Measurements from ENCODE around the gene MIP.
"Not testable (repeated sequence)": the region's sequence is repeated elsewhere in the genome, so short reads cannot be mapped to it uniquely, and the experiment has no call there.

Gene MIP

DNA sequence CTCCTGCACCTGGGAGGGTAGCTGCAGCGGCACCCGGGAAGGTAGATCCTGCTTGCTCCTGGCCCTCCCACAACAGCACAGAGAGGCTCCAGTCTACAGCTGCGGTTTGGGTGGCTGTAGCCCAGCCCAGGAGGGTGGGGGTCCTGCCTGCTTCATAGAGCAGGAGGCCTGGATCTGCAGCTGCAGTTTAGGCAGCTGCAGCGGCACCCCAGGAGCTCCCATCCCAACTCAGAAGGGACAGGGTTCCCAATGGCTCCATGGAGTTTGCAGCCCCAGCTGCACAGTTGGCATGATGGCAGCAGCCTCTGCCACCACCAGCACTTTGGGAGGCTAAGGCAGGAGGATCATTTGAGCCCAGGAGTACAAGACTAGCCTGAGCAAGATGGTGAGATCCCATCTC lies 43.7 kb downstream of the MIP start:
- no peak for DNase-seq (ENCODE audit: low spot score)

DNA sequence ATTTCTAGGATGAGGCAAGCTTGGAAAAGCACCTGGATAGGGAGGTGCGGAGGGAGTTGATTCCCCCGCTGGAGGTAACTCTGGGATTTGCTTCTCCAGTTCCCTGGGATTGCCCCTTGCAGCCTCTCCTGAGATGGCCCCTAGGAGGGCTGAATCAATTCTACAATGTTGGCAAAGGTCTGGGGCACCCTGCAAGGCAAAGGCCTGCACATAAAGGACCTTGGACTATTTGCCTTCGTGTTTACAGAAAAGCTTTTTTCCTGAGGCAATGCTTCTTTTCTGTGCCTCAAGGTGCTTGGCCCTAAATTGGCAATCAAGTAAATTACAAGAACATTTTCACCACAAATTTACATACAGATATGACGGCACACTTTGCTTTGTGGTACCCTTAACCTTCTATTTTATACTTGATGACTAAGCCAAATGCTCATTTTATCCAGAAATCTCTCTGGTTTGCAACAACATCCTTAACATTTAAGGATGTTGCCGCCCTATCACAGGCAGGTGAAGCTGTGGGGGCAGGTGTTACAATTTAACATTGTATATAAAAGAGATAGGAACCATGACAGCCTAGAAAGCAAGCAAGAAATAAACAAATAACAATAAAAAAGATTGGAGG lies 45.5 kb downstream of the MIP start:
- no peak for DNase-seq (ENCODE audit: low spot score)

- DNase-seq (ENCODE audit: low spot score): not testable (repeated sequence)
These were observed 50.2 kb downstream of the MIP start for GRCh38 chr12:56404227-56404626.

DNA sequence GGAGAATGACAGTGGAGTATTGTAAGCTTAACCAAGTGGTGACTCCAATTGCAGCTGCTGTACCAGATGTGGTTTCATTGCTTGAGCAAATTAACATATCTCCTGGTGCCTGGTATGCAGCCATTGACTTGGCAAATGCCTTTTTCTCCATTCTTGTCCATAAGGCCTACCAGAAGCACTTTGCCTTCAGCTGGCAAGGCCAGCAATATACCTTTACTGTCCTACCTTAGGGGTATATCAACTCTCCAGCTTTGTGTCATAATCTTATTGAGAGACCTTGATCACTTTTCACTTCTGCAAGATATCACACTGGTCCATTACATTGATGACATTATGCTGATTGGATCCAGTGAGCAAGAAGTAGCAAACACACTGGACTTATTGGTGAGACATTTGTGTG lies 52.8 kb downstream of the MIP start:
- DNase-seq (ENCODE audit: low spot score): not testable (repeated sequence)

DNA sequence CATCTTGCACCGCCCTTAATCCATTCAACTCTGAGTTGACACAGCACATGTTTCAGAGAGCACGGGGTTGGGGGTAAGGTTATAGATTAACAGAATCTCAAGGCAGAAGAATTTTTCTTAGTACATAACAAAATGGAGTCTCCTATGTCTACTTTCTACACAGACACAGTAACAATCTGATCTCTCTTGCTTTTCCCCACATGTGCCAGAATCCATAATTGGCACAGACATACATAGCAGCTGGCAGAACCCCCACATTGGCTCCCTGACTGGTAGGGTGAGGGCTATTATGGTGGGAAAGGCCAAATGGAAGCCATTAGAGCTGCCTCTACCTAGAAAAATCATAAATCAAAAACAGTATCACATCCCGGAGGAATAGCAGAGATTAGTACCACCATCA lies 53.3 kb downstream of the MIP start:
- not testable (repeated sequence) for DNase-seq (ENCODE audit: low spot score)
